Cardiac muscle cell (in vitro differentiated cells and primary cell): ENCODE data around the gene ARL10. TPM values are rescaled to one million over a fixed set of nuclear protein-coding genes. Genes with fewer than 3 reads are reported as not detected.

Source experiments
- DNase-seq, 2 donors: peaks; one replicate each; pipeline versions ENCODE4 v3.0.0 to v3.0.0-alpha.2; 2010 to 2017; ENCODE audit warnings: low read depth in 1 of 2, low spot score in 1 of 2
- H3K27ac ChIP-seq: fragments of 200-600 bp; sonication (generic); 2 replicates; pipeline ENCODE4 v1.5.1; 2016
- H3K27me3 ChIP-seq: fragments of 200-600 bp; sonication (generic); 2 replicates; pipeline ENCODE4 v1.6.0; 2016; ENCODE audit warnings: control low read depth
- H3K36me3 ChIP-seq: fragments of 200-600 bp; sonication (generic); 2 replicates; pipeline ENCODE4 v1.5.1; 2016; ENCODE audit warnings: control low read depth
- H3K4me1 ChIP-seq: fragments of 200-600 bp; sonication (generic); 2 replicates; pipeline ENCODE4 v1.8.1; 2017; ENCODE audit warnings: low read depth, mild to moderate bottlenecking, mixed run types
- H3K4me3 ChIP-seq: fragments of 200-600 bp; sonication (generic); 2 replicates; pipeline ENCODE4 v1.5.1; 2016; ENCODE audit warnings: mild to moderate bottlenecking
- H3K9me3 ChIP-seq: fragments of 200-600 bp; sonication (generic); 2 replicates; pipeline ENCODE4 v1.5.1; 2017; ENCODE audit warnings: low read depth, mild to moderate bottlenecking, control low read depth
- CTCF ChIP-seq: IDR thresholded peaks from 2 replicates; pipeline ENCODE4 v1.5.1; 2012; ENCODE audit warnings: low read depth, mild to moderate bottlenecking, low read length
- polyA plus RNA-seq: library from polyadenylated mRNA; unstranded; fragments of >200 nt; fragmentation: Nextera tagmentation; extraction: Ambion mirVana; gene quantifications from 2 replicates; pipeline ENCODE4 v1.2.1, GENCODE V29; 2016
- total RNA-seq: library from RNA; depleted of rRNA; stranded (reverse); fragments of >200 nt; gene quantifications from 2 replicates; pipeline ENCODE4 v1.2.3, GENCODE V29; 2016

ARL10 gene
- total and polyA plus RNA-seq, 2 experiments from 2014 or later, result 7.8 to 29.5 TPM

GRCh38 chr5:176387384-176387925, 22.2 kb downstream of the ARL10 start:
- TF ChIP-seq CTCF, result no peak
- no peaks in the 10 kb centered on the region for H3K27me3 ChIP-seq
- H3K36me3 ChIP-seq, result peaks cover 14% of the 10 kb centered on the region
- DNase-seq, result no peak
- H3K4me3 ChIP-seq, result peak overlapping the region; percentile 62
- peak overlapping the region; percentile 54 for H3K27ac ChIP-seq
- H3K9me3 ChIP-seq, result no peaks in the 10 kb centered on the region
- peaks cover 7% of the 10 kb centered on the region for H3K4me1 ChIP-seq

- Histone ChIP-seq H3K27me3 (no peaks in the 10 kb centered on the region), H3K4me3 (peak overlapping the region; percentile 62), H3K36me3 (peaks cover 14% of the 10 kb centered on the region), H3K4me1 (peaks cover 7% of the 10 kb centered on the region), H3K27ac (peak overlapping the region; percentile 54), H3K9me3 (no peaks in the 10 kb centered on the region)
- DNase-seq, result peak; percentile 26 to 32
- no peak for TF ChIP-seq CTCF
These were observed 22.7 kb downstream of the ARL10 start for GRCh38 chr5:176388003-176388443.

GRCh38 chr5:176388444-176389134, 23.3 kb downstream of the ARL10 start, which contains the start of the genes HIGD2A and NOP16:
HIGD2A (plus strand) TSS chr5:176388751; CDS start chr5:176388820, 69 bp downstream.
NOP16 (minus strand) TSS chr5:176388598; CDS start chr5:176388539, 59 bp downstream.
- DNase-seq, result peak; percentile 99 to 100
- no peaks in the 10 kb centered on the region for H3K9me3 ChIP-seq
- H3K27ac ChIP-seq, result peak within 1 kb of the TSS; percentile 97
- H3K36me3 ChIP-seq, result peaks cover 11% of the 10 kb centered on the region
- no peaks in the 10 kb centered on the region for H3K27me3 ChIP-seq
- TF ChIP-seq CTCF, result no peak
- H3K4me3 ChIP-seq, result peak within 1 kb of the TSS; percentile 62
- peaks cover 7% of the 10 kb centered on the region for H3K4me1 ChIP-seq

GRCh38 chr5:176389135-176390123, 24.1 kb downstream of the ARL10 start:
- no peak for DNase-seq
- Histone ChIP-seq H3K4me1 (peaks cover 7% of the 10 kb centered on the region), H3K27ac (peak overlapping the region; percentile 97), H3K9me3 (no peaks in the 10 kb centered on the region), H3K36me3 (peaks cover 6% of the 10 kb centered on the region), H3K4me3 (peak overlapping the region; percentile 62), H3K27me3 (no peaks in the 10 kb centered on the region)
- no peak for TF ChIP-seq CTCF

GRCh38 chr5:176391479-176391878, 26.2 kb downstream of the ARL10 start:
- Histone ChIP-seq H3K36me3 (no peaks in the 10 kb centered on the region), H3K9me3 (no peaks in the 10 kb centered on the region), H3K27me3 (no peaks in the 10 kb centered on the region), H3K4me1 (peaks cover 22% of the 10 kb centered on the region), H3K4me3 (no peak overlapping the region), H3K27ac (no peak overlapping the region)
- TF ChIP-seq CTCF, result no peak
- DNase-seq, result no peak
